Neural cell (in vitro differentiated cells): ENCODE results near the gene RNASE9. TPM values are rescaled to one million over a fixed set of nuclear protein-coding genes. Genes with fewer than 3 reads are reported as not detected.
"Not testable (repeated sequence)": the region's sequence is repeated elsewhere in the genome, so short reads cannot be mapped to it uniquely, and the experiment has no call there.

Source experiments
- H2AFZ ChIP-seq: fragments of 200-600, 300-800 bp; sonication (generic), shearing (Covaris generic); 2 replicates; pipeline ENCODE4 v1.6.0; 2014; ENCODE audit warnings: low read depth, mild to moderate bottlenecking, antibody characterized with exemption, low read length, moderate library complexity
- H3F3A ChIP-seq: fragments of 200-600 bp; shearing (Covaris generic); 2 replicates; pipeline ENCODE4 v1.6.1; 2016; ENCODE audit warnings: mild to moderate bottlenecking, moderate library complexity, mixed read lengths, antibody characterized with exemption, low read length; ENCODE audit not compliant: insufficient read depth, poor library complexity, severe bottlenecking
- H3K27ac ChIP-seq: fragments of 200-600, 300-800 bp; sonication (generic), shearing (Covaris generic); 2 replicates; pipeline ENCODE4 v1.5.1; 2014; ENCODE audit warnings: mild to moderate bottlenecking, low read length, moderate library complexity
- H3K27me3 ChIP-seq: fragments of 300-800, 200-600 bp; sonication (generic), shearing (Covaris generic); 2 replicates; pipeline ENCODE4 v1.6.0; 2014; ENCODE audit warnings: mild to moderate bottlenecking, low read depth, low read length, moderate library complexity; ENCODE audit not compliant: insufficient read depth
- H3K36me3 ChIP-seq: fragments of 300-800, 200-600 bp; sonication (generic), shearing (Covaris generic); 2 replicates; pipeline ENCODE4 v1.5.1; 2014; ENCODE audit warnings: mild to moderate bottlenecking, antibody characterized with exemption, low read length, moderate library complexity; ENCODE audit not compliant: insufficient read depth
- H3K4me2 ChIP-seq: fragments of 300-800, 200-600 bp; sonication (generic), shearing (Covaris generic); 2 replicates; pipeline ENCODE4 v1.6.0; 2014; ENCODE audit warnings: mild to moderate bottlenecking, low read length
- H3K4me3 ChIP-seq: fragments of 300-800, 200-600 bp; sonication (generic), shearing (Covaris generic); 2 replicates; pipeline ENCODE4 v1.5.1; 2014; ENCODE audit warnings: mild to moderate bottlenecking, low read length, moderate library complexity
- H3K79me2 ChIP-seq: fragments of 200-600 bp; shearing (Covaris generic); replicated peaks from 2 replicates; pipeline ENCODE4 v1.6.0; 2014; ENCODE audit warnings: mild to moderate bottlenecking, low read length, moderate library complexity; ENCODE audit not compliant: insufficient read depth
- H3K9ac ChIP-seq: fragments of 300-800, 200-600 bp; sonication (generic), shearing (Covaris generic); 2 replicates; pipeline ENCODE4 v1.6.1; 2016; ENCODE audit warnings: mild to moderate bottlenecking, low read length, mixed read lengths
- H3K9me2 ChIP-seq: fragments of 200-600 bp; shearing (Covaris generic); 2 replicates; pipeline ENCODE4 v1.6.1; 2016; ENCODE audit warnings: mild to moderate bottlenecking, low read length, mixed read lengths; ENCODE audit not compliant: insufficient read depth
- H3K9me3 ChIP-seq: fragments of 200-600, 300-800 bp; sonication (generic), shearing (Covaris generic); 2 replicates; pipeline ENCODE4 v1.6.1; 2016; ENCODE audit warnings: mild to moderate bottlenecking, mixed run types, low read length, moderate library complexity, mixed read lengths
- H4K20me1 ChIP-seq: fragments of 200-600 bp; shearing (Covaris generic); 2 replicates; pipeline ENCODE4 v1.6.1; 2016; ENCODE audit warnings: mild to moderate bottlenecking, mixed run types; ENCODE audit not compliant: insufficient read depth
- CTCF ChIP-seq: fragments of 450-650 bp; IDR thresholded peaks from 2 replicates; pipeline ENCODE4 v1.5.1; 2014; ENCODE audit warnings: antibody characterized with exemption, mild to moderate bottlenecking, moderate library complexity; ENCODE audit not compliant: poor library complexity, severe bottlenecking
- EP300 ChIP-seq: fragments of 450-650 bp; conservative IDR thresholded peaks from 2 replicates; pipeline ENCODE4 v1.6.1; 2014; ENCODE audit warnings: antibody characterized with exemption, mild to moderate bottlenecking, moderate library complexity; ENCODE audit not compliant: poor library complexity, severe bottlenecking
- EZH2 ChIP-seq: fragments of 200-600, 300-800 bp; shearing (Covaris generic), sonication (generic); IDR thresholded peaks from 2 replicates; pipeline ENCODE4 v1.6.1; 2014; ENCODE audit warnings: antibody characterized with exemption, low read length, borderline replicate concordance, mild to moderate bottlenecking; ENCODE audit not compliant: insufficient read depth, poor library complexity, severe bottlenecking
- MXI1 ChIP-seq: fragments of 450-650 bp; conservative IDR thresholded peaks from 2 replicates; pipeline ENCODE4 v1.6.1; 2014; ENCODE audit warnings: antibody characterized with exemption, mild to moderate bottlenecking; ENCODE audit not compliant: poor library complexity, severe bottlenecking
- POLR2AphosphoS5 ChIP-seq: IDR thresholded peaks from 2 replicates; pipeline ENCODE4 v1.6.1; 2012
- RAD21 ChIP-seq: fragments of 450-650 bp; conservative IDR thresholded peaks from 2 replicates; pipeline ENCODE4 v1.6.1; 2014; ENCODE audit warnings: antibody characterized with exemption, mild to moderate bottlenecking, moderate library complexity
- SMC3 ChIP-seq: fragments of 450-650 bp; conservative IDR thresholded peaks from 2 replicates; pipeline ENCODE4 v1.6.1; 2014; ENCODE audit warnings: antibody characterized with exemption, mild to moderate bottlenecking, moderate library complexity; ENCODE audit not compliant: poor library complexity
- TAF1 ChIP-seq: IDR thresholded peaks from 2 replicates; pipeline ENCODE4 v1.6.1; 2012; ENCODE audit warnings: low read depth
- polyA plus RNA-seq: library from polyadenylated mRNA; depleted of rRNA; stranded (reverse); fragments of >200 nt; gene quantifications from 2 replicates; pipeline ENCODE4 v1.2.3, GENCODE V29; 2014
- TF ChIP-seq, protein P1 (sequence below): IDR thresholded peaks from 2 replicates; pipeline ENCODE4 v1.6.1; 2012; ENCODE audit warnings: borderline replicate concordance

RNASE9 gene
- polyA plus RNA-seq, 1 donor from 2014 or later: not detected

DNA sequence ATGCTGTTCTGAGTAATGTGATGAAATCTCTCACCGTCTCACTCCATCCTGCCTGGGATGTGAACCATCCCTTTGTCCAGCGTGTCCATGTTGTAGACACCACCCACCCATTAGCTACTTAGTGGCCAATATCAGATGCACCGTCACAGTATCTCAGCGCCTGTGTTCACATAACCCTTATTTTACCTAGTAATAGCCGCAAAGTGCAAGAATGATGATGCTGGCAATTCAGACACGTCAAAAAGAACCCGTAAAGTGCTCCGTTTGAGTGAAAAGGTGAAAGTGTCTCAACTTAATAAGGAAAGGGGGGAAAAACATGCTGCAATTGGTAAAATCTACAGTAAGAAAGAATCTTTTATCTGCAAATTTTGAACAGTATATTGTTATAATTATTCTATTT is 52.5 kb downstream of the RNASE9 start:
- H3K4me2 ChIP-seq: no peak overlapping the region
- no peaks in the 10 kb centered on the region for H4K20me1 ChIP-seq
- no peak for TF ChIP-seq MXI1
- no peak for TF ChIP-seq CTCF
- no peak for TF ChIP-seq TAF1
- no peak for TF ChIP-seq SMC3
- TF ChIP-seq EZH2: no peak
- no peak for TF ChIP-seq RAD21
- TF ChIP-seq, protein P1, sequence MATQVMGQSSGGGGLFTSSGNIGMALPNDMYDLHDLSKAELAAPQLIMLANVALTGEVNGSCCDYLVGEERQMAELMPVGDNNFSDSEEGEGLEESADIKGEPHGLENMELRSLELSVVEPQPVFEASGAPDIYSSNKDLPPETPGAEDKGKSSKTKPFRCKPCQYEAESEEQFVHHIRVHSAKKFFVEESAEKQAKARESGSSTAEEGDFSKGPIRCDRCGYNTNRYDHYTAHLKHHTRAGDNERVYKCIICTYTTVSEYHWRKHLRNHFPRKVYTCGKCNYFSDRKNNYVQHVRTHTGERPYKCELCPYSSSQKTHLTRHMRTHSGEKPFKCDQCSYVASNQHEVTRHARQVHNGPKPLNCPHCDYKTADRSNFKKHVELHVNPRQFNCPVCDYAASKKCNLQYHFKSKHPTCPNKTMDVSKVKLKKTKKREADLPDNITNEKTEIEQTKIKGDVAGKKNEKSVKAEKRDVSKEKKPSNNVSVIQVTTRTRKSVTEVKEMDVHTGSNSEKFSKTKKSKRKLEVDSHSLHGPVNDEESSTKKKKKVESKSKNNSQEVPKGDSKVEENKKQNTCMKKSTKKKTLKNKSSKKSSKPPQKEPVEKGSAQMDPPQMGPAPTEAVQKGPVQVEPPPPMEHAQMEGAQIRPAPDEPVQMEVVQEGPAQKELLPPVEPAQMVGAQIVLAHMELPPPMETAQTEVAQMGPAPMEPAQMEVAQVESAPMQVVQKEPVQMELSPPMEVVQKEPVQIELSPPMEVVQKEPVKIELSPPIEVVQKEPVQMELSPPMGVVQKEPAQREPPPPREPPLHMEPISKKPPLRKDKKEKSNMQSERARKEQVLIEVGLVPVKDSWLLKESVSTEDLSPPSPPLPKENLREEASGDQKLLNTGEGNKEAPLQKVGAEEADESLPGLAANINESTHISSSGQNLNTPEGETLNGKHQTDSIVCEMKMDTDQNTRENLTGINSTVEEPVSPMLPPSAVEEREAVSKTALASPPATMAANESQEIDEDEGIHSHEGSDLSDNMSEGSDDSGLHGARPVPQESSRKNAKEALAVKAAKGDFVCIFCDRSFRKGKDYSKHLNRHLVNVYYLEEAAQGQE: no peak
- no peak for TF ChIP-seq EP300
- no peak for TF ChIP-seq POLR2AphosphoS5
- no peaks in the 10 kb centered on the region for H3K9me3 ChIP-seq
- H3F3A ChIP-seq: no peaks in the 10 kb centered on the region
- no peak overlapping the region for H3K4me3 ChIP-seq
- no peak overlapping the region for H3K27ac ChIP-seq
- H3K36me3 ChIP-seq: no peaks in the 10 kb centered on the region
- no peak overlapping the region for H2AFZ ChIP-seq
- no peaks in the 10 kb centered on the region for H3K27me3 ChIP-seq
- no peaks in the 10 kb centered on the region for H3K9me2 ChIP-seq
- no peaks in the 10 kb centered on the region for H3K79me2 ChIP-seq
- no peak overlapping the region for H3K9ac ChIP-seq

DNA sequence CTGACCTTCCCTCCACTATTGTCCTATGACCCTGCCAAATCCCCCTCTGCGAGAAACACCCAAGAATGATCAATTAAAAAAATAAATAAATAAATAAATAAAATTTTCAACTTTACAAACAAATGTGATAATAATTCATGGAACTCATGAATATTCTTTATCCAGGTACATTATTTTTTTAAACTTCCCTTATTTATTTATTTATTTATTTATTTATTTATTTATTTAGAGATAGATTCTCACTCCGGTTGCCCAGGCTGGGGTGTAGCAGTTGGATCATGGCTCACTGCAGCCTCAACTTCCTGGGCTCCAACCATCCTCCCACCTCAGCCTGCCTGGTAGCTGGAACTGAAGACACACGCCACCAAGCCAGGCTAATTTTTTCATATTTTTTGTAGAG is 53.3 kb downstream of the RNASE9 start:
- H3K9me2 ChIP-seq: not testable (repeated sequence)

GRCh38 chr14:20506752-20507151 is 54.1 kb downstream of the RNASE9 start:
- not testable (repeated sequence) for H3K9ac ChIP-seq, H3K36me3 ChIP-seq, H3K4me2 ChIP-seq, H3K27me3 ChIP-seq, H4K20me1 ChIP-seq, H3K4me3 ChIP-seq, H3K27ac ChIP-seq, H2AFZ ChIP-seq, H3K79me2 ChIP-seq, H3K9me2 ChIP-seq, H3K9me3 ChIP-seq, H3F3A ChIP-seq

More for the DNA sequence above, 53.3 kb downstream of the RNASE9 start:
- H3K27me3 ChIP-seq, H3K9ac ChIP-seq, H3K9me3 ChIP-seq, H3K36me3 ChIP-seq, H3F3A ChIP-seq, H3K4me2 ChIP-seq, H3K27ac ChIP-seq, H3K79me2 ChIP-seq, H4K20me1 ChIP-seq, H2AFZ ChIP-seq, H3K4me3 ChIP-seq: not testable (repeated sequence)

GRCh38 chr14:20506276-20506675 is 54.6 kb downstream of the RNASE9 start:
- not testable (repeated sequence) for H3K79me2 ChIP-seq, H3K27ac ChIP-seq, H3K36me3 ChIP-seq, H4K20me1 ChIP-seq, H2AFZ ChIP-seq, H3K9me3 ChIP-seq, H3K4me3 ChIP-seq, H3K27me3 ChIP-seq, H3F3A ChIP-seq, H3K9ac ChIP-seq, H3K9me2 ChIP-seq, H3K4me2 ChIP-seq
